Fibroblast of lung (primary cell): ENCODE results near the gene CABP4. TPM values are rescaled to one million over a fixed set of nuclear protein-coding genes. Genes with fewer than 3 reads are reported as not detected.
"Not testable (repeated sequence)": the region's sequence is repeated elsewhere in the genome, so short reads cannot be mapped to it uniquely, and the experiment has no call there.

Experiments used
- DNase-seq, 2 donors: peaks; one replicate each; pipeline versions ENCODE4 v3.0.0 to v3.0.0-alpha.2; 2010; ENCODE audit warnings: low read depth in 2 of 2
- H2AFZ ChIP-seq: 2 replicates; pipeline ENCODE4 v1.5.1; 2012; ENCODE audit warnings: low read length, control low read depth, inconsistent platforms
- H3K27ac ChIP-seq: 2 replicates; pipeline ENCODE4 v1.5.1; 2011; ENCODE audit warnings: low read length, control low read depth; ENCODE audit not compliant: insufficient read depth
- H3K27me3 ChIP-seq: 2 replicates; pipeline ENCODE4 v1.5.1; 2011; ENCODE audit warnings: mild to moderate bottlenecking, low read length; ENCODE audit not compliant: control insufficient read depth, insufficient read depth
- H3K36me3 ChIP-seq: 2 replicates; pipeline ENCODE4 v1.5.1; 2011; ENCODE audit warnings: low read length; ENCODE audit not compliant: control insufficient read depth, insufficient read depth
- H3K4me1 ChIP-seq: 2 replicates; pipeline ENCODE4 v1.5.1; 2011; ENCODE audit warnings: low read length; ENCODE audit not compliant: control insufficient read depth, insufficient read depth; ENCODE audit errors: extremely low read depth
- H3K4me2 ChIP-seq: 2 replicates; pipeline ENCODE4 v1.5.1; 2011; ENCODE audit warnings: low read length, control low read depth; ENCODE audit not compliant: insufficient read depth; ENCODE audit errors: extremely low read depth
- H3K4me3 ChIP-seq, 4 experiments: fragments of 200-600 bp in 1 of 4; sonication (generic) in 1 of 4; replicated peaks in 1 of 4; 2 replicates each; pipeline ENCODE4 v1.5.1; 2011 to 2016; ENCODE audit warnings: low read length in 4 of 4, low read depth in 3 of 4, mild to moderate bottlenecking in 3 of 4, control low read depth in 2 of 4, inconsistent platforms in 1 of 4, mixed read lengths in 1 of 4; ENCODE audit not compliant: insufficient read depth in 1 of 4; ENCODE audit errors: control extremely low read depth in 1 of 4
- H3K79me2 ChIP-seq: 2 replicates; pipeline ENCODE4 v1.5.1; 2012; ENCODE audit warnings: mild to moderate bottlenecking, low read length, inconsistent platforms; ENCODE audit not compliant: control insufficient read depth, insufficient read depth
- H3K9ac ChIP-seq: 2 replicates; pipeline ENCODE4 v1.5.1; 2011; ENCODE audit warnings: mild to moderate bottlenecking, low read length, control low read depth; ENCODE audit not compliant: insufficient read depth
- H3K9me3 ChIP-seq: 2 replicates; pipeline ENCODE4 v1.5.1; 2012; ENCODE audit warnings: low read depth, low read length; ENCODE audit not compliant: control insufficient read depth, insufficient read depth
- H4K20me1 ChIP-seq: 2 replicates; pipeline ENCODE4 v1.5.1; 2011; ENCODE audit warnings: low read length; ENCODE audit not compliant: control insufficient read depth, insufficient read depth; ENCODE audit errors: extremely low read depth
- EZH2 ChIP-seq: IDR thresholded peaks from 2 replicates; pipeline ENCODE4 v1.5.1; 2012; ENCODE audit warnings: low read length, control low read depth, mild to moderate bottlenecking; ENCODE audit errors: missing control alignments
- polyA plus RNA-seq, 2 donors: library from polyadenylated mRNA; depleted of rRNA in 1 of 2; stranded (reverse) in 1 of 2; unstranded in 1 of 2; fragments of >200 nt; gene quantifications; 2 replicates each; pipeline ENCODE4 v1.2.1, GENCODE V29; 2011 to 2012; ENCODE audit warnings: missing spikeins in 1 of 2
- total RNA-seq: library from RNA; depleted of rRNA; stranded (reverse); fragments of >200 nt; gene quantifications from 2 replicates; pipeline ENCODE4 v1.2.1, GENCODE V29; 2014
- TF ChIP-seq, protein P1 (sequence below), 2 donors: IDR thresholded peaks in 1 of 2; conservative IDR thresholded peaks in 1 of 2; 1 replicate in 1 of 2; 2 replicates in 1 of 2; pipeline ENCODE4 v1.5.1; 2011 to 2012; ENCODE audit warnings: low read length in 2 of 2, control low read depth in 1 of 2, inconsistent platforms in 1 of 2, low read depth in 1 of 2, mild to moderate bottlenecking in 1 of 2

CABP4 gene
- total and polyA plus RNA-seq, 2 donors (not counting 1 experiment from before 2014, with no cell fraction given), result not detected

- Histone ChIP-seq H2AFZ (no peak overlapping the region), H3K9me3 (no peaks in the 10 kb centered on the region), H3K4me2 (no peak overlapping the region), H3K27ac (no peak overlapping the region), H3K27me3 (no peaks in the 10 kb centered on the region), H3K36me3 (no peaks in the 10 kb centered on the region), H3K4me1 (peaks cover 6% of the 10 kb centered on the region), H3K79me2 (no peaks in the 10 kb centered on the region), H4K20me1 (no peaks in the 10 kb centered on the region), H3K9ac (no peak overlapping the region), H3K4me3 (no peak overlapping the region)
- no peak for DNase-seq
- TF ChIP-seq EZH2, result no peak
- TF ChIP-seq, protein P1, sequence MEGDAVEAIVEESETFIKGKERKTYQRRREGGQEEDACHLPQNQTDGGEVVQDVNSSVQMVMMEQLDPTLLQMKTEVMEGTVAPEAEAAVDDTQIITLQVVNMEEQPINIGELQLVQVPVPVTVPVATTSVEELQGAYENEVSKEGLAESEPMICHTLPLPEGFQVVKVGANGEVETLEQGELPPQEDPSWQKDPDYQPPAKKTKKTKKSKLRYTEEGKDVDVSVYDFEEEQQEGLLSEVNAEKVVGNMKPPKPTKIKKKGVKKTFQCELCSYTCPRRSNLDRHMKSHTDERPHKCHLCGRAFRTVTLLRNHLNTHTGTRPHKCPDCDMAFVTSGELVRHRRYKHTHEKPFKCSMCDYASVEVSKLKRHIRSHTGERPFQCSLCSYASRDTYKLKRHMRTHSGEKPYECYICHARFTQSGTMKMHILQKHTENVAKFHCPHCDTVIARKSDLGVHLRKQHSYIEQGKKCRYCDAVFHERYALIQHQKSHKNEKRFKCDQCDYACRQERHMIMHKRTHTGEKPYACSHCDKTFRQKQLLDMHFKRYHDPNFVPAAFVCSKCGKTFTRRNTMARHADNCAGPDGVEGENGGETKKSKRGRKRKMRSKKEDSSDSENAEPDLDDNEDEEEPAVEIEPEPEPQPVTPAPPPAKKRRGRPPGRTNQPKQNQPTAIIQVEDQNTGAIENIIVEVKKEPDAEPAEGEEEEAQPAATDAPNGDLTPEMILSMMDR (conservative IDR thresholded peaks at IDR 0.05 in 1 of 2, IDR thresholded peaks at IDR 0.05 in 1 of 2; ENCODE audit: low read depth in 1 of 2, low read length in 2 of 2), result no peak
These were observed 15.3 kb downstream of the CABP4 start for GRCh38 chr11:67470337-67471002.

- Histone ChIP-seq H3K79me2 (no peaks in the 10 kb centered on the region), H3K27ac (no peak overlapping the region), H2AFZ (no peak overlapping the region), H3K36me3 (no peaks in the 10 kb centered on the region), H4K20me1 (no peaks in the 10 kb centered on the region), H3K4me3 (no peak overlapping the region), H3K9ac (no peak overlapping the region), H3K27me3 (no peaks in the 10 kb centered on the region), H3K9me3 (no peaks in the 10 kb centered on the region), H3K4me1 (peaks cover 5% of the 10 kb centered on the region), H3K4me2 (no peak overlapping the region)
- DNase-seq, result no peak
- TF ChIP-seq, protein P1 (conservative IDR thresholded peaks at IDR 0.05 in 1 of 2, IDR thresholded peaks at IDR 0.05 in 1 of 2; ENCODE audit: low read depth in 1 of 2, low read length in 2 of 2), result no peak
- no peak for TF ChIP-seq EZH2
These were observed 17.7 kb downstream of the CABP4 start for GRCh38 chr11:67472882-67473281.

DNA sequence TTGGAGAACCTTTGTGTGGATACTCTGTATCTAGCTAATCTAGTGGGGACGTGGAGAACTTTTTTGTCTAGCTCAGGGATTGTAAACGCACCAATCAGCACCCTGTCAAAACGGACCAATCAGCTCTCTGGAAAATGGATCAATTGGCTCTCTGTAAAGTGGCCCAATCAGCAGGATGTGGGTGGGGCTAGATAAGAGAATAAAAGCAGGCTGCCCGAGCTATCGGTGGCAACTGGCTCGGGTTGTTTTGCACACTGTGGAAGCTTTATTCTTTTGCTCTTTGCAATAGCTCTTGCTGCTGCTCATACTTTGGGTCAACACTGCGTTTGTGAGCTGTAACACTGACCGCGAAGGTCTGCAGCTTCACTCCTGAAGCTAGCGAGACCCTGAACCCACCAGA is 21.5 kb downstream of the CABP4 start:
- H4K20me1 ChIP-seq, H3K79me2 ChIP-seq, H3K27ac ChIP-seq, H3K9ac ChIP-seq, H2AFZ ChIP-seq, H3K4me2 ChIP-seq, H3K4me1 ChIP-seq, H3K4me3 ChIP-seq, H3K27me3 ChIP-seq, DNase-seq, H3K36me3 ChIP-seq, H3K9me3 ChIP-seq: not testable (repeated sequence)

DNA sequence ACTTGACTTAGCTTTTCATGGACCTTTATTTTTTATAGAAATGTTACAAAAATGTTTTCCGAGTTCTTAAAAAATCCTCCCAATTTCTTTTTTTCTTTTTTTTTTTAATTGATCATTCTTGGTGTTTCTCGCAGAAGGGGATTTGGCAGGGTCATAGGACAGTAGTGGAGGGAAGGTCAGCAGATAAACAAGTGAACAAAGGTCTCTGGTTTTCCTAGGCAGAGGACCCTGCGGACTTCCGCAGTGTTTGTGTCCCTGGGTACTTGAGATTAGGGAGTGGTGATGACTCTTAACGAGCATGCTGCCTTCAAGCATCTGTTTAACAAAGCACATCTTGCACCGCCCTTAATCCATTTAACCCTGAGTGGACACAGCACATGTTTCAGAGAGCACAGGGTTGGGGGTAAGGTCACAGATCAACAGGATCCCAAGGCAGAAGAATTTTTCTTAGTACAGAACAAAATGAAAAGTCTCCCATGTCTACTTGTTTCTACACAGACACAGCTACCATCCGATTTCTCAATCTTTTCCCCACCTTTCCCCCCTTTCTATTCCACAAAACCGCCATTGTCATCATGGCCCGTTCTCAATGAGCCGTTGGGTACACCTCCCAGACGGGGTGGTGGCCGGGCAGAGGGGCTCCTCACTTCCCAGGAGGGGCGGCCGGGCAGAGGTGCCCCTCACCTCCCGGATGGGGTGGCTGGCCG is 22.3 kb downstream of the CABP4 start:
- H3K9ac ChIP-seq, H2AFZ ChIP-seq, H3K4me2 ChIP-seq, H4K20me1 ChIP-seq, H3K27me3 ChIP-seq, H3K4me3 ChIP-seq, H3K79me2 ChIP-seq, H3K9me3 ChIP-seq, H3K4me1 ChIP-seq, DNase-seq, H3K36me3 ChIP-seq, H3K27ac ChIP-seq: not testable (repeated sequence)
